T-cell (primary cell): Measurements from ENCODE around the gene LSAMP. TPM values are rescaled to one million over a fixed set of nuclear protein-coding genes. Genes with fewer than 3 reads are reported as not detected.

Source experiments
- ATAC-seq, 4 experiments: fragments of 200-7000 bp in 3 of 4; fragments of 150-1000 bp in 1 of 4; cut with Tn5 transposase; replicated peaks in 1 of 4; 1 replicate in 3 of 4; 2 replicates in 1 of 4; pipeline ENCODE4 v1.10.0; 2021; ENCODE audit warnings: moderate library complexity in 3 of 4, mild to moderate bottlenecking in 2 of 4, moderate number of reproducible peaks in 1 of 4
- CTCF ChIA-PET, 2 donors: fragments of 300-600 bp; sonication (Branson Sonifier 250); formaldehyde crosslinking; loops; one replicate each; lab custom pipeline; 2022; ENCODE audit warnings: antibody characterized with exemption in 2 of 2; lab: Charles Lee
- POLR2A ChIA-PET, 2 donors: fragments of 300-600 bp; sonication (Branson Sonifier 250); formaldehyde crosslinking; loops; one replicate each; lab custom pipeline; 2022; ENCODE audit warnings: antibody characterized with exemption in 2 of 2; lab: Charles Lee
- DNase-seq, 35 experiments: peaks; one replicate each; pipeline versions ENCODE4 v3.0.0 to v3.0.0-alpha.2; 2013 to 2023
- H3K27ac ChIP-seq: one replicate; pipeline ENCODE4 v1.5.1; 2013; ENCODE audit warnings: low read length
- H3K27me3 ChIP-seq, 2 experiments: replicated peaks in 1 of 2; 1 replicate in 1 of 2; 2 replicates in 1 of 2; pipeline versions ENCODE4 v1.6.1 to v1.7.0; 2013; ENCODE audit warnings: low read length in 1 of 2, mixed read lengths in 1 of 2; ENCODE audit not compliant: control insufficient read depth in 2 of 2, insufficient read depth in 2 of 2; ENCODE audit errors: extremely low read depth in 1 of 2
- H3K36me3 ChIP-seq, 2 donors: 1 replicate in 1 of 2; 2 replicates in 1 of 2; pipeline versions ENCODE4 v1.6.1 to v1.7.0; 2013; ENCODE audit warnings: low read length in 1 of 2; ENCODE audit not compliant: control insufficient read depth in 2 of 2, insufficient read depth in 1 of 2; ENCODE audit errors: extremely low read depth in 1 of 2
- H3K4me1 ChIP-seq, 2 experiments: 1 replicate in 1 of 2; 2 replicates in 1 of 2; pipeline versions ENCODE4 v1.6.1 to v1.7.0; 2013; ENCODE audit warnings: low read length in 2 of 2, mixed read lengths in 1 of 2; ENCODE audit not compliant: insufficient read depth in 2 of 2, control insufficient read depth in 1 of 2; ENCODE audit errors: extremely low read depth in 1 of 2
- H3K4me3 ChIP-seq, 2 donors: 1 replicate in 1 of 2; 2 replicates in 1 of 2; pipeline versions ENCODE4 v1.5.1 to v1.7.0; 2013; ENCODE audit warnings: mild to moderate bottlenecking in 2 of 2, low read length in 1 of 2, moderate library complexity in 1 of 2; ENCODE audit not compliant: control insufficient read depth in 1 of 2; ENCODE audit errors: extremely low read depth in 1 of 2
- H3K9me3 ChIP-seq: 2 replicates; pipeline ENCODE4 v1.7.0; 2013
- H3K27ac Mint-ChIP-seq, 2 donors: one replicate each; pipeline ENCODE4 v1.8.0; 2020 to 2021; ENCODE audit warnings: mild to moderate bottlenecking in 2 of 2, mixed read lengths in 2 of 2
- H3K27me3 Mint-ChIP-seq, 2 donors: one replicate each; pipeline ENCODE4 v1.8.0; 2021 to 2022; ENCODE audit warnings: mixed read lengths in 2 of 2
- H3K36me3 Mint-ChIP-seq: one replicate; pipeline ENCODE4 v1.8.0; 2021; ENCODE audit warnings: mixed read lengths
- H3K4me1 Mint-ChIP-seq, 3 donors: one replicate each; pipeline ENCODE4 v1.8.0; 2020 to 2022; ENCODE audit warnings: mixed read lengths in 3 of 3, mild to moderate bottlenecking in 1 of 3
- H3K4me3 Mint-ChIP-seq, 3 donors: one replicate each; pipeline ENCODE4 v1.8.0; 2020 to 2022; ENCODE audit warnings: mild to moderate bottlenecking in 3 of 3, mixed read lengths in 3 of 3, moderate library complexity in 3 of 3
- H3K9me3 Mint-ChIP-seq, 3 donors: one replicate each; pipeline ENCODE4 v1.8.0; 2020 to 2022; ENCODE audit warnings: mixed read lengths in 3 of 3
- WGBS: methylation state at CpG from one replicate; pipeline ENCODE4 v1.1.5; 2013; ENCODE audit warnings: missing lambda C conversion rate; ENCODE audit not compliant: insufficient coverage; 5-methylcytosine and 5-hydroxymethylcytosine counted together
- total RNA-seq, 35 experiments: library from RNA in 6 of 35; stranded (reverse) in 6 of 35; fragments of 120-200 nt in 1 of 35; gene quantifications; one replicate each; pipeline versions ENCODE4 v1.2.1 to v1.2.4 and lab custom pipeline; 2013 to 2026

The LSAMP gene
- total RNA-seq, 5 donors from 2014 or later (not counting 1 experiment from before 2014, with no cell fraction given), result 0.03 to 0.28 (median 0.06) TPM; not detected in 2

GRCh38 chr3:116388867-116389385, 56.4 kb downstream of the LSAMP start:
- POLR2A ChIA-PET, result interaction anchor here in 1 of 2 donors (0.7 kb wide), 1 partner anchor 8 kb away, joined by 3 read pairs; no protein-coding TSS in a partner anchor
- no peaks in the 10 kb centered on the region for H3K27me3 Mint-ChIP-seq
- CTCF ChIA-PET, result no interaction called here
- Histone ChIP-seq H3K9me3 (no peaks in the 10 kb centered on the region), H3K27ac (no peak overlapping the region), H3K36me3 (no peaks in the 10 kb centered on the region), H3K4me3 (no peak overlapping the region), H3K4me1 (no peaks in the 10 kb centered on the region), H3K27me3 (no peaks in the 10 kb centered on the region)
- DNase-seq, result no peak
- ATAC-seq, result no peak
- H3K4me1 Mint-ChIP-seq, result no peaks in the 10 kb centered on the region
- WGBS, result no CpG with 5 or more reads among the region's 2 CpGs
- H3K9me3 Mint-ChIP-seq, result no peaks in the 10 kb centered on the region
- H3K27ac Mint-ChIP-seq, result no peak overlapping the region
- no peaks in the 10 kb centered on the region for H3K36me3 Mint-ChIP-seq
- H3K4me3 Mint-ChIP-seq, result no peak overlapping the region

DNA sequence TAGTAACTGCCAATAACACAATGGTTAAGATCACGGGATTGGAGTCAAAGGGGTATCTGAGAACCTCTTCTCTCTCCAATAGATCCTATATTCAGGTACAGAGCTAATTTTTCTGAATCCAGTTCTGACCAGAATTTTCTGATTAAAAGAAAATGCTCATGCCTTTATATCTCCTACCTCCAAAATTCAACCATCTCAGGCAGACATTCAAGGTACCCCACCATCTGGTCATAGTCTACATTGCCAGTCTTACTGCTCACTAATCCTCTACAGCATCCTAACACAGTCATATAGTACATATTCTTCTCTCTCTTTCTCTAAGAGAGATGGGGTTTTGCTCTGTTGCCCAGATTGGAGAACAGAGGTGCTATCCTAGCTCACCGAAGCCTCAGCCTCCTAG, 59.1 kb downstream of the LSAMP start:
- Mint-ChIP-seq H3K4me1 (no peaks in the 10 kb centered on the region), H3K9me3 (peaks cover 0 to 4% (median 0%) of the 10 kb centered on the region in 3 donors), H3K36me3 (no peaks in the 10 kb centered on the region), H3K27me3 (no peaks in the 10 kb centered on the region), H3K4me3 (no peak overlapping the region), H3K27ac (no peak overlapping the region)
- Histone ChIP-seq H3K27me3 (no peaks in the 10 kb centered on the region), H3K27ac (no peak overlapping the region), H3K36me3 (no peaks in the 10 kb centered on the region), H3K4me1 (no peaks in the 10 kb centered on the region), H3K4me3 (no peak overlapping the region), H3K9me3 (no peaks in the 10 kb centered on the region)
- 40% methylated on average over 1 of the region's 2 CpGs for WGBS
- POLR2A ChIA-PET, result no interaction called here
- no peak for DNase-seq
- CTCF ChIA-PET, result no interaction called here
- ATAC-seq, result no peak

DNA sequence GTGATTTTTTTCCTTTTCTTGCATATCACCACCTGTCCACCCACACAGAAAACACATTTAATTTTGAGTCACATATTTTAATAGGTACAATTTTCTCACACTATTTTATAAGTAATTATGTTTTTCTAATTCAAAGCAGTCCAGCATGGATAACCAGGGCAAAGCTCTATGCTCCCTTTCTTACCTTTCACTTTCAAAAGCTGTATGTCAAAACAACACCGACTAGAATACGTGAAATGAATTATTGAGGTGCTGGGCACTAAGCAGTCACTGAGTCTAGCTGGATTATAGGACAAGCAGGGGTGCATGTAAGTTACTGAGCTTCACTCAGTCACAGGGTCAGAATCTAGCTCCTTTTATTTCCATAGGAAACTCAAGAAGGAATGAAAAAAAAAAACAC, 60.6 kb downstream of the LSAMP start:
- Mint-ChIP-seq H3K9me3 (peaks cover 0 to 4% (median 0%) of the 10 kb centered on the region in 3 donors), H3K27me3 (no peaks in the 10 kb centered on the region), H3K4me1 (no peaks in the 10 kb centered on the region), H3K36me3 (no peaks in the 10 kb centered on the region), H3K4me3 (no peak overlapping the region), H3K27ac (no peak overlapping the region)
- ChIA-PET CTCF (no interaction called here), POLR2A (interaction anchor here in 1 of 2 donors (0.6 kb wide), 1 partner anchor 1610 kb away, joined by 5 read pairs; no protein-coding TSS in a partner anchor)
- no peaks in the 10 kb centered on the region for H3K9me3 ChIP-seq
- H3K4me1 ChIP-seq, result no peaks in the 10 kb centered on the region
- H3K36me3 ChIP-seq, result no peaks in the 10 kb centered on the region
- no peaks in the 10 kb centered on the region for H3K27me3 ChIP-seq
- no peak overlapping the region for H3K4me3 ChIP-seq
- no peak overlapping the region for H3K27ac ChIP-seq
- DNase-seq, result no peak
- no peak for ATAC-seq
- no CpG with 5 or more reads among the region's 2 CpGs for WGBS

DNA sequence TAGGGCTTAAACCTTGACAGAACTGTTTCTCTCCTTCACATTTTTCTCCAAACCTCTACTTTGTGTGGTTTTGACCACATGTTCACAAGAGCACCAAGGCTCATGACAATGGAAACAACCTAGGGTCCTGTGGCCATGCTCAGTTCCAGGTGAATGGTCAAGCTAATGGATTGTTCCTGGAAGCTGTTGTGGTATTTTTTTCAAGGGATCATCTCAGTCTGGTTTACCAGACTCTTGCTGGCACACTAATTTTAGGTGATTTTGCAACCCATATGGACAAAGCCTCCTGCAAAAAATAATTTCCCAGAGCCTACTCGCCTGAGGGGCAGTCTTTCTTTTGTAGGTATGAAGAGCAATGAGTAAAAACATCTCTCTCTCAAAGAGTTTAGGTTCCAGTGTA, 67.2 kb downstream of the LSAMP start:
- peaks cover 0 to 5% (median 4%) of the 10 kb centered on the region in 3 donors for H3K9me3 Mint-ChIP-seq
- Histone ChIP-seq H3K36me3 (no peaks in the 10 kb centered on the region), H3K9me3 (no peaks in the 10 kb centered on the region), H3K27me3 (no peaks in the 10 kb centered on the region), H3K27ac (no peak overlapping the region), H3K4me1 (no peaks in the 10 kb centered on the region), H3K4me3 (no peak overlapping the region)
- DNase-seq, result no peak
- no peaks in the 10 kb centered on the region for H3K4me1 Mint-ChIP-seq
- ATAC-seq, result no peak
- WGBS, result no CpG with 5 or more reads among the region's 1 CpG
- H3K4me3 Mint-ChIP-seq, result no peak overlapping the region
- no peaks in the 10 kb centered on the region for H3K27me3 Mint-ChIP-seq
- H3K27ac Mint-ChIP-seq, result no peak overlapping the region
- ChIA-PET CTCF (no interaction called here), POLR2A (no interaction called here)
- no peaks in the 10 kb centered on the region for H3K36me3 Mint-ChIP-seq

DNA sequence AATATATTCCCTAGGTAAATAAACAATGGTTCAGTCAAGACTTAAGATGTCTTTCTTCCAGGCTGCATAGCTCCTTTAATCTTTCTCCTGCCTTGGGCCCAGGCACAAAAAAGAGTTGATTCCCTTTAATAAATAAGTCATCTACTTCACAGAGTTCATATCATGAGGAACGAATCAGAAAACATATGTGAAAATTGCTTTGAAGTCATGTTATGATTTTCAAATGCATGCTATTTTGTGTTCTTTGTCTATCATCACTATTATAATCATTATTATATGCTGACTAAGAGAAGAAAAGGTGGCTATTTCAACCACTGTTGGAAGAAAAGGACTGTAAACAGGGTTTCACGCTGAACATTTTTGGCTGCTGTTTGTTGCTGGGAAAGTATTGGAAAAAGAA, 70.4 kb downstream of the LSAMP start:
- Histone ChIP-seq H3K9me3 (no peaks in the 10 kb centered on the region), H3K36me3 (no peaks in the 10 kb centered on the region), H3K27ac (no peak overlapping the region), H3K4me3 (no peak overlapping the region), H3K27me3 (no peaks in the 10 kb centered on the region), H3K4me1 (no peaks in the 10 kb centered on the region)
- Mint-ChIP-seq H3K9me3 (peaks cover 2 to 10% (median 5%) of the 10 kb centered on the region in 3 donors), H3K36me3 (no peaks in the 10 kb centered on the region), H3K27ac (no peak overlapping the region), H3K4me1 (no peaks in the 10 kb centered on the region), H3K4me3 (no peak overlapping the region), H3K27me3 (no peaks in the 10 kb centered on the region)
- CTCF ChIA-PET, result no interaction called here
- ATAC-seq, result no peak
- POLR2A ChIA-PET, result no interaction called here
- DNase-seq, result no peak
- WGBS, result no CpG with 5 or more reads among the region's 2 CpGs

DNA sequence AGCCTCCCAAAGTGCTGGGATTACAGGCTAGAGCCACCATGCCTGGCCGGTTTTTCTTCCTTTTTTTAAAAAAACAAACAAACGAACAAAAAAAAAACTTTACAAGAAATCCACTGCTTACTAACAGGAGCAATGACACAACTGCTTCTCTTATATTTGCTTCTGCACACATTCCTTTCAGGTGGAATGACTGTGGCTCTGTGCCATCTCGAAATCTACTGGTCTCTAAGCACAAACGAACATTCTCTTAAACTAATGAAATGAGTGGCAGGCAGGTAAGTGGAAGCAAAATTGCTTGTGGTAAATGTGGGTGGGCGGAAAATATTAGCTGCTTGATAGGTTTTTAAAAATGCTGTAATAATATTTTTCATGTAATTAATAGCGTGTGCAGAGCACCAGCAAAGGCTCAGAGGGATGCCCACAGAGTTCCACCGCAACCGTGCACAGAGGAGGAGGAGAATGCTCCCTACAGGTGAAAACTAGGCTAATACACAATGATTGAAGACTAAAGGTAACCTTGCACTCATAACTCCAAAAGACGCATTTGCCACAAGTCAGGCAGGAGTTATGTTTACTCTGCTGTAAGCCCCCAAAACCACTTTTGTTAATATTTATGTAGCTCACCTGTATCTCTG, 77.4 kb downstream of the LSAMP start:
- Mint-ChIP-seq H3K4me1 (no peaks in the 10 kb centered on the region), H3K36me3 (no peaks in the 10 kb centered on the region), H3K27me3 (no peaks in the 10 kb centered on the region), H3K9me3 (peaks cover 5 to 10% (median 5%) of the 10 kb centered on the region in 3 donors), H3K27ac (no peak overlapping the region), H3K4me3 (no peak overlapping the region)
- no peak overlapping the region for H3K27ac ChIP-seq
- DNase-seq (no peak), ATAC-seq (no peak)
- H3K36me3 ChIP-seq, result no peaks in the 10 kb centered on the region
- H3K9me3 ChIP-seq, result no peaks in the 10 kb centered on the region
- POLR2A ChIA-PET, result interaction anchor here in 1 of 2 donors (0.6 kb wide), 1 partner anchor 49 kb away, joined by 5 read pairs; no protein-coding TSS in a partner anchor
- 56% methylated on average over 3 of the region's 9 CpGs for WGBS
- no peaks in the 10 kb centered on the region for H3K4me1 ChIP-seq
- CTCF ChIA-PET, result no interaction called here
- no peaks in the 10 kb centered on the region for H3K27me3 ChIP-seq
- no peak overlapping the region for H3K4me3 ChIP-seq
